ENCODE data around the gene MXRA8.

MXRA8 gene

GRCh38 chr1:1366699-1367066 lies 8.3 kb upstream of the MXRA8 start:
- DNase-seq (ENCODE audit: low spot score), result no peak

- no peak for DNase-seq (ENCODE audit: low spot score)
Observed at GRCh38 chr1:1365875-1366698, 7.7 kb upstream of the MXRA8 start.

DNA sequence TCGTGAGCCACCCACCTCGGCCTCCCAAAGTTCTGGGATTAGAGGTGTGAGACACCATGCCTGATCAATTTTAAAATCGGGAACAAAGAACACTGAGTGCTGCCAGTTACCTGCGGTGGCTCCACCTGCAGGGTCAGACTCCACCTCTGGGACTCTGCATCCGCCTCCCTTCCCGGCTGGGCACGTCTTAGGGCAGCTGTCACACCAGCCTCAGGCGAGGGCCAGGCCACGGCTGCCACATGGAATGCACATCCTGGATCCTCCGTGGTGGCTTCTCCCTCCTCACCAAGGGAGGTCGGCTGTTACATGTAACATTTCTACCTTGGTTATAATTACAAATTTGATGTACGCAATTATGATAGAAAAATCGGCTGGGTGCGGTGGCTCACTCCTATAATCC lies 5.9 kb upstream of the MXRA8 start:
- DNase-seq (ENCODE audit: low spot score), result no peak

DNA sequence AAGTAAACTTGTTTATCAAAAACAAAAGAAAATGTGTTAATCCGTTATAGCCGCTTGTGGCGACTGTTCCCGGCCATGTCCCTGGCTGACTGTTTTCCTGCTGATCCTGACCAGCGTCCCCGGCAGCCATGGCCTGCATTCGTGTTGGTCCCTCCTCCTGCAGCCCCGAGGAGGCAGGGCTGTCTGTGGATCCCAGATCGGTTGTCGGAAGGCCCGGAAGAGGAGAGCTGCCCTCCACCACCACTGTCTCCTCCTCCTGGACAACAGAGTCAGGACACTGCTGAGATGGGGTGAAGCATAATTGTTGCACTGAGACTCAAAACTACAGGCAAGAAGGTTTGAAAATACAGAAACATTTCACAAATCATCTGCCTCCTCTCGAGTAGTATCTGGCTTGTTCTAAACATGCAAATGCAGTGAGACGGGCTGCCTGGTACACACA lies 3.6 kb upstream of the MXRA8 start:
- DNase-seq (ENCODE audit: low spot score), result no peak

- DNase-seq (ENCODE audit: low spot score), result no peak
Observed at GRCh38 chr1:1361233-1361981, 3.1 kb upstream of the MXRA8 start.

DNA sequence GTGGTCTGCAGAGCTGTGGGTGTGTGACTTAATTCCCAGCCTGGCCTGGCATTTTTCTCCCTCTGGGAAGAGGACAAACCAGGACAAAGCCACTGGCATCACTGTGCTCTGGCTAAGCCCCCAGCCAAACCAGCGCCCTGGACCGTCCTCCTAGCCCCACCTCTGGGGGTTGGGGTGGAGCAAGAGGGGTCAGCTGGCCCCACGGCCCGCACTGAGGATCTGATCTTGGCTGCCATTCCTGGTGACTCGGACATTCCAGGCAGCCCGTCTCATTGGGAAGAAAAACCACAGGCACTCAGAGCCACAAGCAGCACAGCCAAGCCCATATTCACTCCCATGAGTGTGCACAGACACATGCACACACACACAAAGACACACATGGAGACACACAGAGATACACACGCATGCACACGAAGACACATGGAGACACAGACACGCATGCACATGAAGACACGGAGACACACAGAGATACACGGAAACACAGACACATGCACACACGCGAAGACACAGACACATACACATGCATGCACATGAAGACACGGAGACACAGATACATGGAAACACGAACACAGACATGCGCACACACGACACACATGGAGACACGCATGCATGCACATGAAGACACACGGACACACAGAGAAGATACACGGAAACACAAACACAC lies 2.3 kb upstream of the MXRA8 start:
- DNase-seq (ENCODE audit: low spot score), result no peak

GRCh38 chr1:1359664-1360468 lies 1.5 kb upstream of the MXRA8 start:
- DNase-seq (ENCODE audit: low spot score), result no peak

DNA sequence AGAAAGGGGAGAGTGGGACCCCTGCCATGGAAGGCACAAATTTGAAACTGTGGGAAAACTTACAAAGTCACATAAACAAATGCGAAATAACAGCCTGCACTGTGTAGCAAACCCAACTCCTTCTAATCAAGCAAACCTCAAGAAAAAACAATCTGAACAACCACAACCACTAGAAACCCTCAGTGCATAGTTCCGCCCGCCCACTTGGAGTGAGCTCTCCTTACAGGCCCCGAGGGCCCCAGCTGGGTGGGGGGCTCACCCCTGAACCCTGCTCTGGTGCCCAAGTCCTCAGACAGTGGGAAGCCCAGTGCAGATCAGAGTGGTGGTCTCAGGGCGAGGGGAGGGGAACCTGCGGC lies 931 bp upstream of the MXRA8 start:
- no peak for DNase-seq (ENCODE audit: low spot score)

- DNase-seq (ENCODE audit: low spot score), result no peak
Observed at GRCh38 chr1:1357871-1358432, 403 bp downstream of the MXRA8 start.

DNA sequence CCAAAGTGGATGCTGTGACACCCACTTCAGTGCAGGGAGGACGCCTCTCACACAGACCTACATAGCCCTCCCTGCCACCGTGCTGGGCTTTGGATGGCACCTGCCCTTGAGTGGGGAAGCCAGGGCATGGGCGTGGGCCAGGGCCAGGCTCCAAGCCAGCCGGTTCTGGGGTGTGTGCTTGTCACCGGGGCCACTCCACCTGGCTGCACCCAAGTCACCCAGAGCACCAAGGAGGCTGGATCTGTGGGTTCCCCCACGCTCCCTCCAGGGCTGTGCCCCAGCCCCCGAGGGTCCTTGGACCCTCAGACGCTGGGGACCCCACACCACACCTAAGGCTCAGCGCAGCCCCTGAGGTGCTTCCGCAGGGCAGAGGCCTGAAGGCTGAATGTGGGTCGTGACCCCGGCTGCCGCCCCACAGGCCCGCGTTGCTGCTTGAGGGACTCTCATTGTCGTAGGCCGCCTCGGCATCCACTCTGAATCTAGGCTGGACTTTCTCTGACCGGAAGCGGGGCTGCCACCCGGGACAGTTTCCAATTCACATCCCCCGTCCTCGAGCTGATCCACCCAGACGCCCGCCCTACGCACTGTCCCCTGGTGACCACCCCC lies 1.5 kb downstream of the MXRA8 start:
- no peak for DNase-seq (ENCODE audit: low spot score)

DNA sequence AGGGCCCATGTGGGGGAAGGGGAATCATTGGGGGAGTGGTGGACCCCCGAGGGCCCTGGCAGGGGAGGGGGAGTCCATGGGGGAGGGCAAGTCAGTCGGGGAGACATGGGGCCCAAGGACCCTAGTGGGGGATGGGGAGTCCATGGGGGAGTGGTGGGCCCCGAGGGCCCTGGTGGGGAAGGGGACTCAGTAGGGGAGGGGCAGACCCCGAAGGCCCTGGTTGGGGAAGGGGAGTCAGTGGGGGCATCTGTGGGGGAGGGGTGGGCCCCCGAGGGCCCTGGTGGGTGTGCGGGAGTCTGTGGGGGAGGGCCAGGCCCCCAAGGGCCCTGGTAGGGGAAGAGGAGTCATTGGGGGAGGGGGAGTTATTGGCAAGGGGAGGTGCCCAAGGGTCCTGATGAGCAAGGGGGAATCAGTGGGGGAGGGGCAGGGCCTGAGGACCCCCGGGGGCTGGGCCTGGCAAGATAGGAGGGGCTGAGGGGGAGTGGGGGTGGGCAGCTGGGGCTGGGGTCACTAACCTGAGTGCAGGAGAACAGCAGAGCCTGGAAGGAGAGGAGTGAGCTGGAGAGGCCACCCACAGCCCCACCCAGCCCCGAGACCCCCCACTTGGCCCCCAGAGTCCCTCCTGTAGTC lies 2.1 kb downstream of the MXRA8 start:
- no peak for DNase-seq (ENCODE audit: low spot score)

- no peak for DNase-seq (ENCODE audit: low spot score)
Observed at GRCh38 chr1:1355416-1355815, 2.9 kb downstream of the MXRA8 start.

DNA sequence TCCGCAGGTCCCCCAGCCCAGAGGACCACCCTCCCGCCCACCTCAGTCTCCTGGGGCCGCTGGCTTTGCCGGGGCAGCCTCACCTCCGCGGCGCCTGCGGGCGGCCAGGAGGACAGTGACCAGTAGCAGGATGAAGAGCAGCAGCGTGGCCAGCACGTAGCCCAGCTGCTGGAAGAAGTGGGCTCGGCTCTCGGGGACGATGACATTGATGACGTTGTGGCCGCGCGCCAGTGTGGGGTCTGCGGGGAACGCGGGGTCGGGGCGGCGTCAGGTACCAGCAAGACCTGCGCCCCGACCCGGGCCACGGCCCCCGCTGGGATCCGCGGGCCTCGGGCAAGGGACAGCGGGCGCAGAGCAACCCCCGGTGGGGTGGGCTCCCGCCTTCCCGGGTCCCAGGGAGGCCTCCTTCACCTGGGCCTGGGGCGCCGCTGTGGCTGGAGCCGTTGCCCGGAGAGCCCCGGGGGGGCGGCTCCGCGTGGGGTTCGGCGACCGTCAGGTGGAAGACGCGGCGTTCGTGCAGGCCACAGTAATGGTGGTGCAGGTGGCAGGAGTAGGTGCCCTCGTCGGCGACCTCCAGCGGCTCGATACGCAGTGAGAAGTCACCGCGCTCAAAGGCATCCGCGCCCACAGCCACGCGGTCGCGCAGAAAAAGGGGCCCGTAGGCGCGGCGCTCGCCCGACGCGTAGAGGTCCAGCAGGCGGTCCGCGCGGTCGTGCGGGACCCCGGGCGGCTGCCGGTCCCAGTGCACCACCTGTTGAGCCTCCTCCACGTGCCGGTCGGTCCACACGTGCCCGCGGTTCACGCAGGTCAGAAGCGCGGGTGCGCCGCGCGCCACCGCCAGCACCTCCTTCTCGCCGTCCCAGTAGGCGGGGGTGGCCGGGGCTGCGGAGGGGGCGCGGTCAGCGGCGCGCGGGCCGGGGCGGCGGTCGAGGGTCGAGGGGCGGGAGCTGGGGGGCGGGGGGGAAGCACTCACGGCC lies 3.8 kb downstream of the MXRA8 start:
- DNase-seq (ENCODE audit: low spot score), result no peak

GRCh38 chr1:1353389-1354151 lies 4.8 kb downstream of the MXRA8 start:
- DNase-seq (ENCODE audit: low spot score), result no peak

- DNase-seq (ENCODE audit: low spot score), result no peak
Observed at GRCh38 chr1:1352786-1353388, 5.5 kb downstream of the MXRA8 start.

GRCh38 chr1:1351511-1352427 lies 6.6 kb downstream of the MXRA8 start:
- no peak for DNase-seq (ENCODE audit: low spot score)

GRCh38 chr1:1349256-1350012 lies 8.9 kb downstream of the MXRA8 start, which contains the start of gene DVL1:
Gene DVL1 (minus strand): TSS chr1:1349418. CDS start chr1:1349065, 353 bp downstream.
- DNase-seq (ENCODE audit: low spot score), result peak; percentile 58

All from putamen (tissue), 1 donor.